IMR-90 (cell line): ENCODE measurements around the gene DNAH8. TPM values are rescaled to one million over a fixed set of nuclear protein-coding genes. Genes with fewer than 3 reads are reported as not detected.

Source experiments
- ATAC-seq: fragments of 200-7000 bp; cut with Tn5 transposase; 2 replicates; pipeline ENCODE4 v1.9.1; 2020; ENCODE audit warnings: low read depth, mild to moderate bottlenecking, moderate library complexity
- BruUV-seq: library from RNA; stranded (reverse); fragments of 400-500 nt; replicated peaks from 2 replicates; lab custom pipeline; 2021; lab: Mats Ljungman, UMichigan
- CTCF ChIA-PET: fragments of 300-600 bp; formaldehyde crosslinking; extraction: SDS; loops from one replicate; lab custom pipeline; 2021; ENCODE audit warnings: antibody characterized with exemption; lab: Yijun Ruan, JAX
- POLR2A ChIA-PET: fragments of 300-600 bp; sonication (Branson Sonifier 250); formaldehyde crosslinking; loops from one replicate; lab custom pipeline; 2022; ENCODE audit warnings: antibody characterized with exemption; ENCODE audit not compliant: unreplicated experiment; lab: Charles Lee
- DNase-seq: peaks from one replicate; pipeline ENCODE4 v3.0.0; 2013
- H2AFZ ChIP-seq: replicated peaks from 2 replicates; pipeline ENCODE3; 2013; ENCODE audit warnings: low read length, mild to moderate bottlenecking; ENCODE audit not compliant: poor library complexity
- H2AK5ac ChIP-seq: 2 replicates; pipeline ENCODE4 v1.6.1; 2013; ENCODE audit warnings: low read depth, low read length, inconsistent platforms
- H2AK9ac ChIP-seq: replicated peaks from 2 replicates; pipeline ENCODE3; 2013; ENCODE audit warnings: mild to moderate bottlenecking, low read depth, low read length, moderate library complexity; ENCODE audit not compliant: poor library complexity
- H2BK120ac ChIP-seq: 2 replicates; pipeline ENCODE4 v1.6.1; 2013; ENCODE audit warnings: low read depth, low read length, inconsistent platforms
- H2BK15ac ChIP-seq: 3 replicates; pipeline ENCODE4 v1.6.1; 2013; ENCODE audit warnings: low read depth, low read length, inconsistent platforms
- H2BK20ac ChIP-seq: 2 replicates; pipeline ENCODE4 v1.6.1; 2013; ENCODE audit warnings: low read depth, mild to moderate bottlenecking, inconsistent platforms, low read length, moderate library complexity
- H2BK5ac ChIP-seq: 2 replicates; pipeline ENCODE4 v1.6.1; 2013; ENCODE audit warnings: mild to moderate bottlenecking, low read depth, low read length, inconsistent platforms; ENCODE audit not compliant: poor library complexity, severe bottlenecking
- H3K14ac ChIP-seq: replicated peaks from 2 replicates; pipeline ENCODE4 v1.6.1; 2013; ENCODE audit warnings: low read depth, low read length, inconsistent platforms
- H3K18ac ChIP-seq: 2 replicates; pipeline ENCODE4 v1.6.1; 2013; ENCODE audit warnings: low read depth, low read length, control low read depth
- H3K23ac ChIP-seq: 2 replicates; pipeline ENCODE4 v1.6.1; 2013; ENCODE audit warnings: low read depth, low read length, inconsistent platforms
- H3K27ac ChIP-seq: 2 replicates; pipeline ENCODE4 v1.5.1; 2013; ENCODE audit warnings: mild to moderate bottlenecking, control low read depth, low read length; ENCODE audit not compliant: insufficient read depth
- H3K27me3 ChIP-seq: 2 replicates; pipeline ENCODE4 v1.6.1; 2013; ENCODE audit warnings: low read length; ENCODE audit not compliant: control insufficient read depth, insufficient read depth
- H3K36me3 ChIP-seq: 2 replicates; pipeline ENCODE4 v1.6.1; 2013; ENCODE audit warnings: low read length, mixed read lengths; ENCODE audit not compliant: control insufficient read depth, insufficient read depth
- H3K4ac ChIP-seq: 2 replicates; pipeline ENCODE4 v1.6.1; 2013; ENCODE audit warnings: low read depth, low read length, inconsistent platforms
- H3K4me1 ChIP-seq: 2 replicates; pipeline ENCODE4 v1.6.1; 2013; ENCODE audit warnings: low read length, mixed read lengths; ENCODE audit not compliant: control insufficient read depth, insufficient read depth
- H3K4me2 ChIP-seq: 2 replicates; pipeline ENCODE4 v1.6.1; 2013; ENCODE audit warnings: low read depth, mild to moderate bottlenecking, control low read depth, low read length, moderate library complexity
- H3K4me3 ChIP-seq: 2 replicates; pipeline ENCODE4 v1.5.1; 2013; ENCODE audit warnings: low read depth, mild to moderate bottlenecking, control low read depth, low read length, moderate library complexity; ENCODE audit not compliant: insufficient read depth
- H3K56ac ChIP-seq: 2 replicates; pipeline ENCODE4 v1.6.1; 2013; ENCODE audit warnings: low read length, inconsistent platforms; ENCODE audit not compliant: insufficient read depth; ENCODE audit errors: extremely low read depth
- H3K79me1 ChIP-seq, 2 experiments: 2 replicates each; pipeline ENCODE4 v1.6.1; 2013; ENCODE audit warnings: low read length in 2 of 2, inconsistent platforms in 1 of 2, low read depth in 1 of 2
- H3K9ac ChIP-seq: 2 replicates; pipeline ENCODE4 v1.6.1; 2013; ENCODE audit warnings: low read depth, low read length, control low read depth
- H3K9me1 ChIP-seq: 2 replicates; pipeline ENCODE4 v1.6.1; 2013; ENCODE audit warnings: low read length, inconsistent platforms; ENCODE audit not compliant: insufficient read depth
- H3K9me3 ChIP-seq: 2 replicates; pipeline ENCODE4 v1.6.1; 2013; ENCODE audit warnings: low read length; ENCODE audit not compliant: control insufficient read depth, insufficient read depth
- H4K20me1 ChIP-seq: 2 replicates; pipeline ENCODE4 v1.6.1; 2013; ENCODE audit warnings: low read length, inconsistent platforms; ENCODE audit not compliant: insufficient read depth
- H4K5ac ChIP-seq: 2 replicates; pipeline ENCODE4 v1.6.1; 2013; ENCODE audit warnings: mild to moderate bottlenecking, low read depth, low read length, control low read depth
- H4K8ac ChIP-seq, 2 experiments: 2 replicates each; pipeline ENCODE4 v1.6.1; 2013; ENCODE audit warnings: low read depth in 2 of 2, low read length in 2 of 2, control low read depth in 1 of 2, inconsistent platforms in 1 of 2
- H4K91ac ChIP-seq: 2 replicates; pipeline ENCODE4 v1.6.1; 2013; ENCODE audit warnings: low read depth, low read length, inconsistent platforms; ENCODE audit not compliant: insufficient read depth
- BHLHE40 ChIP-seq: fragments of 150-350 bp; IDR thresholded peaks from 2 replicates; pipeline ENCODE4 v1.6.1; 2016; ENCODE audit warnings: mild to moderate bottlenecking, low read depth, low read length
- CTCF ChIP-seq: conservative IDR thresholded peaks from 2 replicates; pipeline ENCODE4 v1.5.1; 2012; ENCODE audit warnings: mild to moderate bottlenecking, low read depth, low read length, improper control_type of control experiment
- ELK1 ChIP-seq: fragments of 150-350 bp; IDR thresholded peaks from 2 replicates; pipeline ENCODE4 v1.6.1; 2016; ENCODE audit warnings: low read depth, mild to moderate bottlenecking, low read length, moderate library complexity, borderline replicate concordance
- FOS ChIP-seq: fragments of 150-350 bp; IDR thresholded peaks from 2 replicates; pipeline ENCODE4 v1.6.1; 2016; ENCODE audit warnings: low read depth, low read length
- MXI1 ChIP-seq: IDR thresholded peaks from 2 replicates; pipeline ENCODE4 v1.6.1; 2012; ENCODE audit warnings: low read depth, mild to moderate bottlenecking, low read length, moderate library complexity, borderline replicate concordance
- SMC3 ChIP-seq: fragments of 150-350 bp; IDR thresholded peaks from 2 replicates; pipeline ENCODE4 v1.6.1; 2016; ENCODE audit warnings: low read depth, mild to moderate bottlenecking, antibody characterized with exemption, low read length, moderate library complexity
- WGBS, 2 experiments: methylation state at CpG; one replicate each; pipeline versions ENCODE4 v1.1.5 to v1.1.7; 2013; ENCODE audit warnings: missing lambda C conversion rate in 2 of 2; ENCODE audit not compliant: insufficient read length in 1 of 2; ENCODE audit errors: extremely low coverage in 2 of 2; 5-methylcytosine and 5-hydroxymethylcytosine counted together
- dilution Hi-C: fragments of 300-500 bp; cut with HindIII; formaldehyde crosslinking; loops from one replicate; pipeline ENCODE4 v1.14.3; 2018; ENCODE audit warnings: low sequenced_read_pairs; ENCODE audit not compliant: unreplicated experiment
- in situ Hi-C: fragments of 300-500 bp; cut with MboI; formaldehyde crosslinking; loops from 3 replicates; pipeline ENCODE4 v1.14.3; 2019; ENCODE audit warnings: low sequenced_read_pairs, inconsistent platforms, mixed read lengths
- intact Hi-C: fragments of 100-400 bp; cut with micrococcal nuclease; formaldehyde crosslinking; loops from 2 replicates; pipeline ENCODE4 v1.10.0; 2022
- polyA plus RNA-seq, 3 experiments: library from polyadenylated mRNA; depleted of rRNA; stranded (reverse); fragments of >200 nt; gene quantifications; 2 replicates each; pipeline ENCODE4 v1.2.3, GENCODE V29; 2012; ENCODE audit warnings: low replicate concordance in 1 of 3
- total RNA-seq: library from RNA; depleted of rRNA; stranded (reverse); fragments of >200 nt; gene quantifications from 2 replicates; pipeline ENCODE4 v1.2.3, GENCODE V29; 2012

The DNAH8 gene
- total and polyA plus RNA-seq, 2 of the 4 experiments (the other 2 are of a cell fraction), result not detected

- H3K79me1 ChIP-seq, result no peaks in the 10 kb centered on the region
- no peak overlapping the region for H3K14ac ChIP-seq
- TF ChIP-seq BHLHE40 (no peak), ELK1 (no peak), FOS (no peak), SMC3 (no peak), MXI1 (no peak), CTCF (no peak)
- intact Hi-C loops, result no loop called here
- H4K20me1 ChIP-seq, result no peaks in the 10 kb centered on the region
- no peak overlapping the region for H3K18ac ChIP-seq
- H3K9me1 ChIP-seq, result no peaks in the 10 kb centered on the region
- ATAC-seq (no peak), DNase-seq (no peak)
- H2AFZ ChIP-seq, result no peak overlapping the region
- H2BK15ac ChIP-seq, result no peak overlapping the region
- H4K91ac ChIP-seq, result no peak overlapping the region
- H2BK20ac ChIP-seq, result no peak overlapping the region
- H2BK120ac ChIP-seq, result no peak overlapping the region
- in situ Hi-C loops, result no loop called here
- H3K36me3 ChIP-seq, result no peaks in the 10 kb centered on the region
- CTCF ChIA-PET, result no interaction called here
- no peak overlapping the region for H2AK5ac ChIP-seq
- BruUV-seq, result no TSS peak
- no peak overlapping the region for H4K5ac ChIP-seq
- peaks cover 5% of the 10 kb centered on the region; the same call in 1 of the 2 replicates for H3K27me3 ChIP-seq
- H4K8ac ChIP-seq, result no peak overlapping the region
- no peak overlapping the region for H3K23ac ChIP-seq
- dilution Hi-C loops, result no loop called here
- no peak overlapping the region for H3K9ac ChIP-seq
- POLR2A ChIA-PET, result no interaction called here
- no peak overlapping the region for H3K27ac ChIP-seq
- H3K4me2 ChIP-seq, result no peak overlapping the region
- no peak overlapping the region for H2BK5ac ChIP-seq
- H3K4me1 ChIP-seq, result no peaks in the 10 kb centered on the region
- H3K4me3 ChIP-seq, result no peak overlapping the region
- no peaks in the 10 kb centered on the region for H3K9me3 ChIP-seq
- no peak overlapping the region for H2AK9ac ChIP-seq
- WGBS, 2 experiments, result 60% methylated on average over 1 of the region's 8 CpGs; no CpG with 5 or more reads in 1 of the 2 experiments
- no peak overlapping the region for H3K4ac ChIP-seq
- no peak overlapping the region for H3K56ac ChIP-seq
These were observed 350.4 kb downstream of the DNAH8 start for GRCh38 chr6:39065561-39065960.
